Hippocampal formation (tissue), 2 donors: Measurements from ENCODE around the gene ATP6AP2.
"Not testable (repeated sequence)": the region's sequence is repeated elsewhere in the genome, so short reads cannot be mapped to it uniquely, and the experiment has no call there.

Source experiments
- DNase-seq, 2 donors: peaks; one replicate each; lab custom pipeline; 2025; lab: John Stamatoyannopoulos, UW

ATP6AP2 gene

DNA sequence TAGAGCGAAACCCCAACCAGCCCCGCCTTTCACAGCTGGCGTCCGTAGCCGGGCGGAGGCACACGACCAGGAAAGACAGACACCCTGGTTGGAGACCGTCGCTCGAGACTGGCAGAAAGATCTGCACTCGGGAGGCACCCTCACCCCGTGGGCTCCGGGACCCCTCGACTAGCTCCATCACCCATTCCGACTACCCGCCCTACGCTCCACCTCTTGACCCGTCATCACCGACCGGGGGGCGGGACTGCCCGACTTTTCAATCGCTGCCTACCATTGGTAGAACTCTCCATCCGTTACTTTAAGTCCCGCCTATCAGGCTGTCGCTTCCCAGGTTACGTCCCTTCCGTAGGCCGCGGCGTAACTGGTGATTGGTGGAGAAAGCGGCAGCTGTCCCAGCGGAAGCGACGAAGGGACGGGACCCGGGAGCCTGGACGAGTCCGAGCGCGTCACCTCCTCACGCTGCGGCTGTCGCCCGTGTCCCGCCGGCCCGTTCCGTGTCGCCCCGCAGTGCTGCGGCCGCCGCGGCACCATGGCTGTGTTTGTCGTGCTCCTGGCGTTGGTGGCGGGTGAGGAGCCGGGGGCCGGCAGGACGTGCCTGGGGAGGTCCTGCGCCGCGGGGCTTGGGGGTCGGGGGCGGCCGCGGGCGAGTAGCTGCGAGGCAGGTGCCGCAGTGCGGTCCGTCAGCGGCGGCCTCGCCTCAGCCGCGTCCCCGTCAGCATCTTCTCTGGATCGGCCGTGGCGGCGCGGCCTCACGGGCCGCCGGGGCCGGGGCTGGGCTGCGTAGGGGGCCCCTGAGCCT lies at the start of gene ATP6AP2:
TSS of gene ATP6AP2 (plus strand) at position 434 of the 799 bp plus-strand sequence. CDS start at position 530, 96 bp downstream.
- DNase-seq = peak; percentile 89

GRCh38 chrX:40531056-40531826 lies 49.5 kb upstream of the ATP6AP2 start:
- DNase-seq = no peak

GRCh38 chrX:40537310-40537709 lies 43.5 kb upstream of the ATP6AP2 start:
- no peak for DNase-seq

- no peak for DNase-seq
These were observed 42.4 kb upstream of the ATP6AP2 start for GRCh38 chrX:40538406-40538805.

DNA sequence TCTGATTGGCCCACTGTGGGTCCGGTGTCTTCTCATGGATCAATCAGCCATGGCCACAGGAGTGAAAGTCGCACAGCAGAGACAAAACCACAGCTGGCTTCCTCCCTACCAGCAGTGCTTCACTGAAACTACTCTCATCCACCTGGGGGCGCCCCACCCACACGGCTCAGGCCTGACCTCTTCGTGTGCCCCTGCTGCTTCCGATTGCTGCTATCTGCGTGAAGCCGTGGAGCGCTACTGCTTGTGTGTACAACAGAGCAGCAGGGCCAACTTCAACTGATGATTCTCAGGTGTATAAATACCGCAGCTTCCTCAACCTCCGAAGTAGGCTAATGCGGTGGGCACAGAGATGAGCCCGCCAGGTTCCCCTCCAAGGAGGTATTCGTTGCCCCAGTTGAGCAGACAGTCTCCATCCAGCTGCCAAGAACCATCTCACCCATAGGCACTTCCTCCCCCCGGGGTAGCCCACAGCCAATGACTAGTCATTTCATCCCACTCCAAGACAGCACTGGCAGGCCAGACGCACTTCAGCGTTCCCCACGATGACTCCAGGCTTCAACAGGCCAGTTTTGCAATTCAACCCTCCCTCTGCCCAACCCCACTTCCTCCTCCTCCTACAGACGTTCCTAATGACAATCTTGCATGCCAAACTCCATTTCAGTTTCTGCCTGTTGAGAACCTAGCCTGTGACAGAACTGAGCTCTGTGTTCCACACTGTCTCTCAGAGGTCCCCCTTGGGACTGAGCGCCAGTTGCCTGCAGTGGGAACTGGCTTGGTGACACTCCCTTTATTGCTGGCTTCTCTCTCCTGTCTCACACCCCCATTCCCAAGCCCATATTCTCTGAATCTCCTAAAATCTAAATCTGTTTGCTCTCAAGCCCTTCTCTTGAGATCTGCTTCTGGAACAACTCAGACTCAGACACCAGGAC lies 41.3 kb upstream of the ATP6AP2 start:
- no peak for DNase-seq

GRCh38 chrX:40542208-40542607 lies 38.6 kb upstream of the ATP6AP2 start:
- no peak for DNase-seq

- no peak for DNase-seq
These were observed 37.8 kb upstream of the ATP6AP2 start for GRCh38 chrX:40542972-40543371.

DNA sequence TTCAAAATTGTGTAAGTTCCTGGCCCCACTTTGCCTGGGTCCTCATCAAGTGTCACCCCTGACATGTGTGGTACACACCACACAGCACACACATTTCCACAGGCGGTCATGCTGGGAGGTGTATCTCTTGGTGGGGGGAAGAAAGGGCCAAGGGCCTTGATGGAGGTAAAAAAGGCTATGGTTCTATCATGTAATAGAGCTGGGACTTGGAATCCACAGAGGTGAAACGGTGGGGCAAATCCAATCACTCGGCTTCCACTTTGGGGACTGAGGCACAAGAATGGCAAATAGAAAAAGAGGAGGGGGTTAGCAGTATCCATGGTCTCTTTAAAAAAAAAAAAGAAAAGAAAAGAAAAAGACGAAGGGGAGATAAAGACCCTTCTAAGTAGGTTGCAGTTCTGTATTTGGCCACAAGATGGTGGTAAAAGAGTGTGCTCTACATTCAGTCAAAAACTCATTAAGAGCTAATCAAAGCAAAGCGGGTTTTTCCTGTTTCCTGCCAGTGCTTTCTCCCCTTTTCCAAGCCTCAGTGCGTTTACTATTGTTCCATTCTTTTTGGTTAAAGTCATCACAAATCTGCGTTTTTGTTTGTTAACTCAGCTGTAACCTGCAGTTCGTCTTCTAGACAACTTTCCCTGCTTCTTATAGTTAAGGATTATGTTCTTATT lies 37.0 kb upstream of the ATP6AP2 start:
- DNase-seq = peak in 1 of 2 donors; percentile 24

GRCh38 chrX:40544343-40545266 lies 36.2 kb upstream of the ATP6AP2 start:
- no peak for DNase-seq

GRCh38 chrX:40546870-40547269 lies 33.9 kb upstream of the ATP6AP2 start:
- DNase-seq = no peak

- no peak for DNase-seq
These were observed 30.7 kb upstream of the ATP6AP2 start for GRCh38 chrX:40550066-40550465.

GRCh38 chrX:40552768-40553167 lies 28.0 kb upstream of the ATP6AP2 start:
- DNase-seq = peak in 1 of 2 donors; percentile 2

DNA sequence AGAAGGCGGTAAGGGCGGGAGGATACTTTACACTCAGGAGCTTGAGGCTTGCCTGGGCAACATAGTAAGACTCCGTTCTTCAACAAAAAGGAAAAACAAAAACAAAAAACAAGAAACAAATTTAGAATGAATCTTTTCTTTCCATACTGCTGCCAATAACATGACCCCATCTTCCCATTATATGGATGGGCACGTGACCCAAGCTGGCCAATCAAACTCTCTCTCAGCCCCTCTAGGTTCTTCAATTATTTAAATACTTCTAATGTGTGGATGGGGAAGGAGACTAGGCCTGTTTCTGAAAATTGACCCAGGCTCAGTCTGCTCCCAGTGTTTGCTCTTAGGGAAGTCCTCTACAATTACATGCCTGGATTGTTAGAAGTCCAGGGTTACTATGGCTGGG lies 22.2 kb upstream of the ATP6AP2 start:
- no peak for DNase-seq

GRCh38 chrX:40563784-40564183 lies 17.0 kb upstream of the ATP6AP2 start:
- DNase-seq = no peak

GRCh38 chrX:40564447-40564846 lies 16.3 kb upstream of the ATP6AP2 start:
- no peak for DNase-seq

GRCh38 chrX:40570346-40571093 lies 10.2 kb upstream of the ATP6AP2 start:
- no peak for DNase-seq

GRCh38 chrX:40571164-40571563 lies 9.6 kb upstream of the ATP6AP2 start:
- not testable (repeated sequence) for DNase-seq

DNA sequence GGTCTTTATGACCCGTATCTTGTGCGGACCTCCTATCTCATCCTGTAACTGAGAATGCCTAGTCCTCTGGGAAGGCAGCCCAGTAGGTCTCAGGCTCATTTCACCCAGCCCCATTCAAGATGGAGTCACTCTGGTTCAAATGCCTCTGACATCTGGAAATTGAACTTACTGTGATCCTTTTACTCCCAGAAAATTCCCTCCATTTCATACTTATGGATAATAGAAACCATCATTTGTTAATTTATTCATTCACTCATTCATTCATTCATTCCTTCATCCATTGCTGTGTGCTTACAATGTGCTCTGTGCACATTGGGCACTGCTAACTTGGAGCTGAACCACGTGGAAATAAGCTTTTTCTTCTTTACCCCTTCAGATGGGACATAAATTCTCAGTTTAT lies 9.2 kb upstream of the ATP6AP2 start:
- DNase-seq = no peak

DNA sequence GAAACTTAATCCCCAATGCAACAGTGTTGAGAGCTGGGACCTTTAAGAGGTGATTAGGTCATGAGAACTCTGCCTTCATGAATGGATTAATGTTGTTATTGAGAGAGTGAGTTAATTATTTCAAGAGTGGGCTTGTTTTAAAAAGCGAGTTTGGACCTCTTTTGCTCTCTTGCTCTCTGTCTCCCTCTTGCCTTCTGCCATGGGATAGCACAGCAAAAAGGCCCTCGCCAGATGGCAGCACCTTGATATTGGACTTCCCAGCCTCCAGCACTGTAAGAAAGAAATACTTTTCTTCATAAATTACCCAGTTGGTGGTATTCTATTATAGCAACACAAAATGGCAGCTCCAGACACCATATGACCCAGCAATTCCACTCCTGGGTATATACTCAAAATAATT lies 7.0 kb upstream of the ATP6AP2 start:
- no peak for DNase-seq

DNA sequence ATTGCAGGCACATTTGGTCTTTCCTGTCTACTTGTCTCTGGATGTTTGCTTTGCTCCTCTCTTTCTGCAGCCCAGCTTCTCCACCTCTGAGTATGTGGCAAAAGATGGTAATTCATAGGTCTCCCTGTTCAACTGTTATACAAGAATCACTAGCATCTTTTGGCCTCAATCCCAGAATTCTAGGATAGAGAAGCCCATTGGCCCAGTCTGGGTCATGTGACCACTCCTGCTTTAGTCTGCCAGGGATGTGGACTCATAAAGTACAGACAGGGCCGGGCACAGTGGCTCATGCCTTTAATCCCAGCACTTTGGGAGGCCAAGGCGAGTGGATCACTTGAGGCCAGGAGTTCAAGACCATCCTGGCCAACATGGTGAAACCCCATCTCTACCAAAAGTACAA lies 5.4 kb upstream of the ATP6AP2 start:
- not testable (repeated sequence) for DNase-seq
